HEK293 (cell line): ENCODE measurements around the gene MTA3.

Experiments
- CTCF ChIA-PET: fragments of 350-600 bp; formaldehyde crosslinking; extraction: SDS; loops from one replicate; lab custom pipeline; 2021; ENCODE audit warnings: antibody characterized with exemption; lab: Yijun Ruan, JAX
- POLR2A ChIA-PET: fragments of 300-600 bp; formaldehyde crosslinking; extraction: SDS; loops from one replicate; lab custom pipeline; 2020; ENCODE audit warnings: antibody characterized with exemption, inconsistent platforms; lab: Yijun Ruan, JAX
- H3K27ac ChIP-seq: fragments of 200-500 bp; sonication (Bioruptor generic); 2 replicates; pipeline ENCODE4 v1.5.1; 2014; ENCODE audit warnings: low read depth, low read length, control low read depth, inconsistent platforms; ENCODE audit errors: extremely low read depth
- H3K36me3 ChIP-seq, 2 experiments: fragments of 200-500 bp in 1 of 2; sonication (Bioruptor generic) in 1 of 2; 1 replicate in 1 of 2; 2 replicates in 1 of 2; pipeline ENCODE4 v1.5.1; 2014 to 2017; ENCODE audit warnings: inconsistent platforms in 2 of 2, low read length in 2 of 2; ENCODE audit not compliant: control insufficient read depth in 2 of 2, insufficient read depth in 1 of 2
- H3K4me1 ChIP-seq: fragments of 200-500 bp; sonication (Bioruptor generic); 2 replicates; pipeline ENCODE4 v1.5.1; 2014; ENCODE audit warnings: mild to moderate bottlenecking, low read length, inconsistent platforms; ENCODE audit not compliant: control insufficient read depth, insufficient read depth
- H3K4me3 ChIP-seq: 2 replicates; pipeline ENCODE4 v1.5.1; 2011; ENCODE audit warnings: low read depth, mild to moderate bottlenecking, control low read depth, low read length, moderate library complexity
- H3K9me3 ChIP-seq: fragments of 200-500 bp; sonication (Bioruptor generic); 2 replicates; pipeline ENCODE4 v1.5.1; 2014; ENCODE audit warnings: low read depth, low read length, inconsistent platforms; ENCODE audit not compliant: control insufficient read depth, insufficient read depth
- KLF1 ChIP-seq: fragments of 450-650 bp; formaldehyde crosslinking; IDR thresholded peaks from 2 replicates; pipeline ENCODE4 v1.5.1; 2016; ENCODE audit warnings: missing biosample characterization, missing genetic modification characterization
- SCRT2 ChIP-seq: fragments of 450-650 bp; formaldehyde crosslinking; IDR thresholded peaks from 2 replicates; pipeline ENCODE4 v1.5.1; 2016; ENCODE audit warnings: missing biosample characterization, missing genetic modification characterization
- ZNF114 ChIP-seq: fragments of 450-650 bp; formaldehyde crosslinking; IDR thresholded peaks from 2 replicates; pipeline ENCODE4 v1.5.0; 2017; ENCODE audit warnings: missing biosample characterization, missing genetic modification characterization
- ZNF133 ChIP-seq: fragments of 450-650 bp; formaldehyde crosslinking; IDR thresholded peaks from 2 replicates; pipeline ENCODE4 v1.5.1; 2016; ENCODE audit warnings: missing biosample characterization, missing genetic modification characterization
- ZNF138 ChIP-seq: fragments of 450-650 bp; formaldehyde crosslinking; IDR thresholded peaks from 2 replicates; pipeline ENCODE4 v1.5.1; 2016; ENCODE audit warnings: missing biosample characterization, missing genetic modification characterization, borderline replicate concordance
- ZNF335 ChIP-seq: fragments of 450-650 bp; formaldehyde crosslinking; conservative IDR thresholded peaks from 2 replicates; pipeline ENCODE4 v1.5.1; 2016; ENCODE audit warnings: missing biosample characterization, missing genetic modification characterization
- ZNF354C ChIP-seq: fragments of 450-650 bp; formaldehyde crosslinking; IDR thresholded peaks from 2 replicates; pipeline ENCODE4 v1.5.1; 2016; ENCODE audit warnings: missing biosample characterization, missing genetic modification characterization, low read depth, borderline replicate concordance
- ZNF501 ChIP-seq: fragments of 450-650 bp; formaldehyde crosslinking; IDR thresholded peaks from 2 replicates; pipeline ENCODE4 v1.5.1; 2016; ENCODE audit warnings: missing biosample characterization, missing genetic modification characterization
- ZNF529 ChIP-seq: fragments of 450-650 bp; formaldehyde crosslinking; IDR thresholded peaks from 2 replicates; pipeline ENCODE4 v1.5.1; 2017; ENCODE audit warnings: missing genetic modification characterization, missing biosample characterization; ENCODE audit not compliant: insufficient replicate concordance
- ZNF530 ChIP-seq: fragments of 450-650 bp; formaldehyde crosslinking; IDR thresholded peaks from 2 replicates; pipeline ENCODE4 v1.5.1; 2016; ENCODE audit warnings: low read depth, missing biosample characterization, missing genetic modification characterization
- ZNF677 ChIP-seq: fragments of 450-650 bp; IDR thresholded peaks from 2 replicates; pipeline ENCODE4 v1.5.0; 2018; ENCODE audit warnings: missing biosample characterization, mild to moderate bottlenecking, missing genetic modification characterization, moderate library complexity
- TF ChIP-seq, protein P1 (sequence below): fragments of 450-650 bp; formaldehyde crosslinking; IDR thresholded peaks from 2 replicates; pipeline ENCODE4 v1.5.1; 2016; ENCODE audit warnings: missing biosample characterization, missing genetic modification characterization
- TF ChIP-seq, protein P2 (sequence below): fragments of 450-650 bp; formaldehyde crosslinking; IDR thresholded peaks from 2 replicates; pipeline ENCODE4 v1.5.1; 2016; ENCODE audit warnings: missing biosample characterization, missing genetic modification characterization, borderline replicate concordance
- TF ChIP-seq, protein P3 (sequence below): fragments of 450-650 bp; formaldehyde crosslinking; optimal IDR thresholded peaks from 2 replicates; pipeline ENCODE3; 2016; ENCODE audit warnings: missing biosample characterization, mild to moderate bottlenecking, missing genetic modification characterization
- TF ChIP-seq, protein P4 (sequence below): fragments of 450-650 bp; formaldehyde crosslinking; IDR thresholded peaks from 2 replicates; pipeline ENCODE4; 2016; ENCODE audit warnings: missing biosample characterization, missing genetic modification characterization

Gene MTA3

DNA sequence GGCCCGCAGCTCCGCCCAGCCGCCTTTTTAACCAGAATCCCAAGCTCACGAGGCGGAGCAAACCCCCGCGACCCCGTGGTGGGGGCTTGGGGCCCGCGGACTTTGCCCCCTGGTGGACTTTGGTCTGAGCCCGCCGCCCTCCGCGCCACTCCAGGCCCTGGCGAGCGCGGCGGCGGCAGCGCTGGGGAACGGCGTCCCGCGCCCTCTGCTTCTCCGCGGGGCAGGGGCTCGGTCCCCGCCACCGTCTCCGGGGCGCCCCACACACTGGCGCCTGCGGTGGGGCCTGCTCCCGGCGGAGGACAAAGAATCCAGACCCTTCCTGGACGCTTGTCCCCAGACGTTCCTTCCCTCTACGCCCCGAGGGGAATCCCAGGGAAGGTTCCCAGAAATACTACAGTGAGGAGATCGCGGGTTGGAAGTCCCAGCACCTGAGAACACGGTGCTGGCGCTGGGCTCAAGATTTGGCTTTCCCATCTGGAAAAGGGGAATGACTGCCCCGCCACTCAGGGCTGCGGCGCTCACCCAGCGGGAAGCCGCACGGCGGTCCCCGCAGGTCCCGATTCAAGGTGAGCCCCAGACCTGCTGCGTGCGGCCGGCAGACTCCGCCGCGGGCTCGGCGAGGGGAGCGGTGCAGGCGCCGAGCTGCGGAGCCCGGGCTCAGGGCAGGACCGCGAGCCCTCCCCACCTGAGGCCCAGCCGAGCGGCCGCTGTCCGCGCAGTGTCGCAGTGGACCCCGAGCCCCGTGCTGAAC is 224.3 kb downstream of the MTA3 start, which contains the start of gene HAAO:
Gene HAAO, minus strand, starts transcription at position 1 of the 751 bp plus-strand sequence. CDS start 47 bp downstream, outside the sequence.
- H3K4me1 ChIP-seq: no peaks in the 10 kb centered on the region
- POLR2A ChIA-PET: interaction anchor here (2.2 kb wide), 1 partner anchor 18 kb away, joined by 7 read pairs; no protein-coding TSS in a partner anchor
- no peaks in the 10 kb centered on the region for H3K36me3 ChIP-seq
- CTCF ChIA-PET: interaction anchor here (0.7 kb wide), 1 partner anchor 744 kb away, joined by 3 read pairs; no protein-coding TSS in a partner anchor
- H3K4me3 ChIP-seq: peak within 1 kb of the TSS; percentile 39
- TF ChIP-seq ZNF354C (tag by site-specific recombination): no peak
- TF ChIP-seq, protein P1, sequence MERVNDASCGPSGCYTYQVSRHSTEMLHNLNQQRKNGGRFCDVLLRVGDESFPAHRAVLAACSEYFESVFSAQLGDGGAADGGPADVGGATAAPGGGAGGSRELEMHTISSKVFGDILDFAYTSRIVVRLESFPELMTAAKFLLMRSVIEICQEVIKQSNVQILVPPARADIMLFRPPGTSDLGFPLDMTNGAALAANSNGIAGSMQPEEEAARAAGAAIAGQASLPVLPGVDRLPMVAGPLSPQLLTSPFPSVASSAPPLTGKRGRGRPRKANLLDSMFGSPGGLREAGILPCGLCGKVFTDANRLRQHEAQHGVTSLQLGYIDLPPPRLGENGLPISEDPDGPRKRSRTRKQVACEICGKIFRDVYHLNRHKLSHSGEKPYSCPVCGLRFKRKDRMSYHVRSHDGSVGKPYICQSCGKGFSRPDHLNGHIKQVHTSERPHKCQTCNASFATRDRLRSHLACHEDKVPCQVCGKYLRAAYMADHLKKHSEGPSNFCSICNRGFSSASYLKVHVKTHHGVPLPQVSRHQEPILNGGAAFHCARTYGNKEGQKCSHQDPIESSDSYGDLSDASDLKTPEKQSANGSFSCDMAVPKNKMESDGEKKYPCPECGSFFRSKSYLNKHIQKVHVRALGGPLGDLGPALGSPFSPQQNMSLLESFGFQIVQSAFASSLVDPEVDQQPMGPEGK (tag by site-specific recombination): 0 out of 2 replicates have a peak, but pooled peaks have one; percentile 23
- TF ChIP-seq ZNF114 (tag by site-specific recombination): no peak
- no peak for TF ChIP-seq ZNF529 (tag by site-specific recombination)
- TF ChIP-seq, protein P2, sequence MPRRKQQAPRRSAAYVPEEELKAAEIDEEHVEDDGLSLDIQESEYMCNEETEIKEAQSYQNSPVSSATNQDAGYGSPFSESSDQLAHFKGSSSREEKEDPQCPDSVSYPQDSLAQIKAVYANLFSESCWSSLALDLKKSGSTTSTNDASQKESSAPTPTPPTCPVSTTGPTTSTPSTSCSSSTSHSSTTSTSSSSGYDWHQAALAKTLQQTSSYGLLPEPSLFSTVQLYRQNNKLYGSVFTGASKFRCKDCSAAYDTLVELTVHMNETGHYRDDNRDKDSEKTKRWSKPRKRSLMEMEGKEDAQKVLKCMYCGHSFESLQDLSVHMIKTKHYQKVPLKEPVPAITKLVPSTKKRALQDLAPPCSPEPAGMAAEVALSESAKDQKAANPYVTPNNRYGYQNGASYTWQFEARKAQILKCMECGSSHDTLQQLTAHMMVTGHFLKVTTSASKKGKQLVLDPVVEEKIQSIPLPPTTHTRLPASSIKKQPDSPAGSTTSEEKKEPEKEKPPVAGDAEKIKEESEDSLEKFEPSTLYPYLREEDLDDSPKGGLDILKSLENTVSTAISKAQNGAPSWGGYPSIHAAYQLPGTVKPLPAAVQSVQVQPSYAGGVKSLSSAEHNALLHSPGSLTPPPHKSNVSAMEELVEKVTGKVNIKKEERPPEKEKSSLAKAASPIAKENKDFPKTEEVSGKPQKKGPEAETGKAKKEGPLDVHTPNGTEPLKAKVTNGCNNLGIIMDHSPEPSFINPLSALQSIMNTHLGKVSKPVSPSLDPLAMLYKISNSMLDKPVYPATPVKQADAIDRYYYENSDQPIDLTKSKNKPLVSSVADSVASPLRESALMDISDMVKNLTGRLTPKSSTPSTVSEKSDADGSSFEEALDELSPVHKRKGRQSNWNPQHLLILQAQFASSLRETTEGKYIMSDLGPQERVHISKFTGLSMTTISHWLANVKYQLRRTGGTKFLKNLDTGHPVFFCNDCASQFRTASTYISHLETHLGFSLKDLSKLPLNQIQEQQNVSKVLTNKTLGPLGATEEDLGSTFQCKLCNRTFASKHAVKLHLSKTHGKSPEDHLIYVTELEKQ (tag by site-specific recombination): no peak
- peak; percentile 46; the same call in 1 of the 2 replicates for TF ChIP-seq ZNF335 (tag by site-specific recombination)
- no peak for TF ChIP-seq ZNF133 (tag by site-specific recombination)
- TF ChIP-seq, protein P3, sequence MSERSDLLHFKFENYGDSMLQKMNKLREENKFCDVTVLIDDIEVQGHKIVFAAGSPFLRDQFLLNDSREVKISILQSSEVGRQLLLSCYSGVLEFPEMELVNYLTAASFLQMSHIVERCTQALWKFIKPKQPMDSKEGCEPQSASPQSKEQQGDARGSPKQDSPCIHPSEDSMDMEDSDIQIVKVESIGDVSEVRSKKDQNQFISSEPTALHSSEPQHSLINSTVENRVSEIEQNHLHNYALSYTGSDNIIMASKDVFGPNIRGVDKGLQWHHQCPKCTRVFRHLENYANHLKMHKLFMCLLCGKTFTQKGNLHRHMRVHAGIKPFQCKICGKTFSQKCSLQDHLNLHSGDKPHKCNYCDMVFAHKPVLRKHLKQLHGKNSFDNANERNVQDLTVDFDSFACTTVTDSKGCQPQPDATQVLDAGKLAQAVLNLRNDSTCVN: peak; percentile 51
- TF ChIP-seq ZNF138 (tag by site-specific recombination): no peak
- no peak for TF ChIP-seq ZNF501
- no peak for TF ChIP-seq KLF1 (tag by site-specific recombination)
- no peak for TF ChIP-seq ZNF530 (tag by site-specific recombination)
- no peak for TF ChIP-seq ZNF677
- TF ChIP-seq SCRT2: no peak
- TF ChIP-seq, protein P4, sequence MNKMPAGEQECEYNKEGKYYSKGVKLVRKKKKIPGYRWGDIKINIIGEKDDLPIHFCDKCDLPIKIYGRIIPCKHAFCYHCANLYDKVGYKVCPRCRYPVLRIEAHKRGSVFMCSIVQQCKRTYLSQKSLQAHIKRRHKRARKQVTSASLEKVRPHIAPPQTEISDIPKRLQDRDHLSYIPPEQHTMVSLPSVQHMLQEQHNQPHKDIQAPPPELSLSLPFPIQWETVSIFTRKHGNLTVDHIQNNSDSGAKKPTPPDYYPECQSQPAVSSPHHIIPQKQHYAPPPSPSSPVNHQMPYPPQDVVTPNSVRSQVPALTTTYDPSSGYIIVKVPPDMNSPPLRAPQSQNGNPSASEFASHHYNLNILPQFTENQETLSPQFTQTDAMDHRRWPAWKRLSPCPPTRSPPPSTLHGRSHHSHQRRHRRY (tag by site-specific recombination): no peak
- TF ChIP-seq, all 188 proteins: peak for 3
- Histone ChIP-seq H3K27ac (peak within 1 kb of the TSS; percentile 52; the same call in 1 of the 2 replicates), H3K9me3 (no peaks in the 10 kb centered on the region)
